ENCODE results near the gene CHD9.
"Not testable (repeated sequence)": the region's sequence is repeated elsewhere in the genome, so short reads cannot be mapped to it uniquely, and the experiment has no call there.

Gene CHD9

DNA sequence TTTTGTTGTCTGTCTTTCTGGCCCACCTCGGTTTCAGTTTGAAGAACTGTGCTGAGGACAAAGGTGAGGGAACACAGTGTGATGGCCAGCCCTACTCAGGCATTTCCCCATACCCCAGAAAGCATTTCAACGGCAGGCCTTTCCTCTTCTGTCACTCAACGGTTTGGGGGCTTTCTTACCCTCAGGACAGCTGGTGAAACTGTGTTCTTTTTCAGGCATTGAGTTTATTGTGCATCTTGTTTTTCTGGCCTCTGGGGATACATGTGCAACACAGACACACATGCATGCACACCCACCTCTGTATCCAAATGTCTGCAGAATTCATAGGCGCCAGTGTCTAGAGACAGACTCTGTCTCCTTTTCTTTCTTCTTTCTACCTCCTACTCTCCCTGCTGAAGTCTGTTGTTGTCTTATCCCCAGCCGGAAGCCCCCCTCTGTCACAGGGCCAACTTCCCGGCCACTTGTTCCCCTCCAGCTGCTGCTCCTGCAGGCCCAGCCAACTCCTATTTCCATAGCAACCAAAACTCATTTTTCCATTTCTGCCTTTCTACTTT is 17.0 kb downstream of the CHD9 start:
- DNase-seq (ENCODE audit: low read depth in 3 of 3, low spot score in 1 of 3): no peak

GRCh38 chr16:53073022-53073421 is 18.2 kb downstream of the CHD9 start:
- DNase-seq (ENCODE audit: low read depth in 3 of 3, low spot score in 1 of 3): no peak

DNA sequence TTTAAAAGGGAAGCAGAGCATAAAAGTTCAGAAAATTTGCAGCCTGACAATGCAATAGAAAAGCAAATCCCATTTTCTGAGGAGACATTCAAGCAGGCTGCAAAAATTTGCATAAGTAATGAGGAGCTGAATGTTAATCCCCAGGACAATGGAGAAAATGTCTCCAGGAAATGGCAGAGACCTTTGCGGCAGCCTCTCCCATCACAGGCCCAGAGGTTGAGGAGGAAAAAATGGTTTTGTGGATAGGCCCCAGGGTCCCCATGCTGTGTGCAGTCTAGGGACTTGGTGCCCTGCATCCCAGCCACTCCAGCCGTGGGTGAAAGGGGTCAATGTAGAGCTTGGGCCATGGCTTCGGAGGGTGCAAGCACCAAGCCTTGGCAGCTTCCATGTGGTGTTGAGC is 19.5 kb downstream of the CHD9 start:
- not testable (repeated sequence) for DNase-seq (ENCODE audit: low read depth in 3 of 3, low spot score in 1 of 3)

- DNase-seq (ENCODE audit: low read depth in 3 of 3, low spot score in 1 of 3): not testable (repeated sequence)
Measured at GRCh38 chr16:53075461-53075860, 20.7 kb downstream of the CHD9 start.

DNA sequence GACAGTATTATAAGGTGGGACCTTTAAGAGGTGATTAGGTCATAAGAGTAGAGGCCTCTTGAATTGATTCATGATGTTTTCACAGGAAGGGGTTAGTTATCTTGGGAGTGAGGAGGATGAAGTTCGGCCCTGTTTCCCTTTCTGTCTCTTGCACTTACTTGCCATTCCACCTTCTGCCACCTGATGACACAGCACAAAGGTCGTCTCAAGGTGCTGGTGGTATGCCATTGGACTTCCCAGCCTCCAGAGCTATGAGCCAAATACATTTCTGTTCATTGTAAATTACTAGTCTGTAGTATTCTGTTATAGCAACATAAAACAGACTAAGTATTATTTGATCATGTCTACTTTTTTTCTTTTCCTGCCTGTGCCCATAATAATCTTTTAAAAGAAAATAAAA is 23.5 kb downstream of the CHD9 start:
- no peak for DNase-seq (ENCODE audit: low read depth in 3 of 3, low spot score in 1 of 3)

DNA sequence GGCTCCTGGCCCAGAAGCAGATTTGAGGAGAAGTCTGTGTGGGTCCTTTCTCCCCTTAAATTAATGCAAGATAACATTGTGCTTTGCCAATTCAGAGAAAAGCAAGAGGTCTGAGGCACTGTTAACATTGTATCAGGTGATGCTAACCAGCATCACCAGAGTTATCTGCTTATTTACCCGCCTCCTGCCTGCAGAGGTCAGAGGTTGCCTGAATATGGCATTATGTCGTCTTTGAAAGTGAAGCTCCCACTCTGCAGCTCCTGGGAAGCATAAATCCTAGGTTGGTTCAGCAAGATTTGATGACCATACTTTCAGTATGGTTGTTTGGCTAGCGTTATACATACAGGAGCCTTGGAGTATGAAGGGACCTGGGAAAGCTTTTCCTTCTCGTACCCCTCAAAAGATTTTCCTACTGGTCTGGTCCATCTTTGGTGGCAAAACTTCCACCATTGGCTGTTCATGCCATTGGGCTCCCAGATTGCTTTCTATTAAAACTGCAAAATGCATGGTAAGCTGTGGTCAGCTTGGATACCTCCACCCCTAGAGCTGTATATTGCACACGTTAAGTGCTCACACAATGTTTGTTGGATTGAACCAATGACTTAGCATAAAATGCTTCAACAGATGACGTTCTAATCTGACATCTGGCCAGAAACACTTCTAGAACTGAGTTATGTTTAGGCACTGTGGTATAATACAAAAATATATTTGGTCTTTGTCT is 24.1 kb downstream of the CHD9 start:
- no peak for DNase-seq (ENCODE audit: low read depth in 3 of 3, low spot score in 1 of 3)

- DNase-seq (ENCODE audit: low read depth in 3 of 3, low spot score in 1 of 3): no peak
Measured at GRCh38 chr16:53080345-53081031, 25.7 kb downstream of the CHD9 start.

DNA sequence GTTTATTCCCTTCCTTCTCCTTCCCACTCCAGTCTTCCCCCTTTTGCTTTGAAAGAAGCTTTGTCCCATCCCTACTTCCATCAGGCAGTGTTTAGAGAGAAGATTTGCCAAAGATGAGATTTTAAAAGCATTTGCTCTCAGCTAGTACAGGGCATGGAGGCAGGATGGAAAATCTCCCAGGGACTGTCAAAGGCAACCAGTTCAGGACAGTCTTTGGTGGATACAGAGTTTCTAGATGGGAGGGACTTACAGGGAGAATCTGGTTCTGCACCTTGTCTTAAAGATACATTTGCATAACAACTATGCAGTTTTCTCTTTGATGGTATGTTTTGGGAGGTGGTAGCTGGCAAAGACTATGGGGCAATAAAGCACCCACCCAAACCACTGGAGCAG is 26.2 kb downstream of the CHD9 start:
- DNase-seq (ENCODE audit: low read depth in 3 of 3, low spot score in 1 of 3): no peak

DNA sequence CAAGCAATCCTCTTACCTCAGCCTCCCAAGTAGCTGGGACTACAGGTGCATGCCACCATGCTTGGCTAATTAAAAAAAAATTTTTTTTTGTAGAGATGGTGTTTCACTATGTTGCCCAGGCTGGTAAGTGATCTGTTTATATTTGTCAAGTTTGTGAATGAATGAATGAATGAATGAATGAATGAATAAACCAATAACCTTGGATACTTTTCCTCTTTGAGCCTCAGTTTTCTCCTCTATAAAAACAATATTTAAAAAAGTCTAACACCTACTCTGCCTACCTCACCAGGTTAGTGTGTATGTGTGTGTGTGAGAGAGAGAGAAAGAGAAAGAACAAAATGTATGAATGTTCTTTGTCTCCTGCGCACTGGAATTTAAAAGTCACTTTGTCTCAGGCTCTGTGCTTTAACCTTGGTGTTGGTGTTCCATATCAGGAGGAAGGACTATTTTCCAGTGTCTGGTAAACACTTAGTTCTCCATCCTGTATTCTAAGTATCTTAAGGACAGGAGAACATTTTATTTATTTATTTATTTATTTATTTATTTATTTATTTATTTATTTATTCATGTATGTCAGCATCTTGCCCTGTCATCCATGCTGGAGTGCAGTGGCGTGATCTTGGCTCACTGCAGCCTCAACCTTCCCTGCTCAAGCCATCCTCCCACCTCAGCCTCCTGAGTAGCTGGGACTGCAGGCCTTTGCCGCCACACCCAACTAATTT is 27.1 kb downstream of the CHD9 start:
- DNase-seq (ENCODE audit: low read depth in 3 of 3, low spot score in 1 of 3): no peak

DNA sequence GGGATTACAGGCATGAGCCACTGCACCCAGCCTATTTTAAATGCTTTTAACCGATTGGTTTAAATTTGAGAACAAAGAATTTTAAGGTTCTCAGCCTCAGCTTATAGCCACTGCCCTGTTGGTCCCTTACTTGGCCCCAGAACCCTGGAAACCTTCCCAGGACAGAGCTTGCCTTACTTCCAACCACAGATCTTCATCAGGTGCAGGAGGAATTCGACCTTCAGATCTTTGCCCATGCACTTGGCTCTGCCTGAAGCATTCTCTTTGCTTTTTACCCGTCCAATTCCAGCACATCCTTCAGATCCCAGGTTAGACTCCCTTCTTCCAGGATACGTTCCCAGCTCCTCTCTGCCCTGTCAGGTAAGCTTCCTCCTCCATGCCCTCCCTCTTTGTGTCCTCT is 27.7 kb downstream of the CHD9 start:
- DNase-seq (ENCODE audit: low read depth in 3 of 3, low spot score in 1 of 3): no peak

GRCh38 chr16:53083119-53083518 is 28.3 kb downstream of the CHD9 start:
- no peak for DNase-seq (ENCODE audit: low read depth in 3 of 3, low spot score in 1 of 3)

GRCh38 chr16:53084141-53084541 is 29.4 kb downstream of the CHD9 start:
- no peak for DNase-seq (ENCODE audit: low read depth in 3 of 3, low spot score in 1 of 3)

DNA sequence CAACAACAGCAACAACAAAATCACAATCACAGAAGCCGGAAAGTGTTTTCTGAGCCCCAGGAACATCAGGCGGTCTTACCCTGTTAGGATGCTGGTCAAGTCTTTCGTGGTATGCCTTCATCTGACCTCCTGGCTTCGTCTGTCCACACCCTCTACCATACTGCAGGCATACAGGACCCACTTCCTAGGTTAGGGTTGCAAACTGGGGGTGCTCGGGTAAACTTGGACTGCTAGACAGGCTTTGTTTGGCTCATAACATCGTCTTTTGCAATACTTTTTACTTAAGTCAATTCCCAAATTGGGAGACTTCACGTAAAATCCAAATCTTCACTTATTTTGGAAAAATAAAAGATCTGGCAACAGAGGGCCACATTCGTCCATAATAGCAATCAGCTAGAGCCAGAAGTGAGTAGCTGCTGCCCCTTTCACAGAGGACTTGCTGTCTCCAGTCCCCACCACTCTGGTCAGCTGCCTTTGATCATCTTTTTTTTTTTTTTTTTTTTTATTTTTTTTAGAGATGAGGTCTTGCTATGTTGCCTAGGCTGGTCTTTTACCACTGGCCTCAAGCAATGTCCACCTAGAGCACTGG is 30.0 kb downstream of the CHD9 start:
- no peak for DNase-seq (ENCODE audit: low read depth in 3 of 3, low spot score in 1 of 3)

DNA sequence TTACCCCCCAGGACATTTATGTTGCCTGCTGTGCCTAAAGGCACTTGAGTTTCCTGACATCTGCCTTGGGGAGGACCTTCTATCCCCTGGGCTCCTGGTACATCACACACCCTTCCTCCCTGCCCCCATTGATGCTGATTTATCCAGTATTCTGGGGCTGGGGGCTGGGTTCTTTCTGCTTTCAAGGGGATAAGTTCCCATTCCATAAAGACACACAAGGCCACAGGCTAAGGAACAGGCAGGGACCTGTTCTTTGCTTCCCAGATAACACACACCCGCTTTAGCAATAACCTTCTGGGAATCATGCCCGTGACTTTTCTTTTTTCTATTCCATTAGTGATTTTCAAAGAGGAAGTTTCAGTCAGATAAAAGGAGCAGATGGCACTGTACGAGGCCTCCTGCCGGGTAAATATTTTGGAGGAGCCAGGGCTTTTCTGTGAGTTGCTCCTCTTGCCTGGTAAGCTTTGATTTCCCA is 30.6 kb downstream of the CHD9 start:
- DNase-seq (ENCODE audit: low read depth in 3 of 3, low spot score in 1 of 3): no peak

GRCh38 chr16:53085931-53086421 is 31.2 kb downstream of the CHD9 start:
- no peak for DNase-seq (ENCODE audit: low read depth in 3 of 3, low spot score in 1 of 3)

DNA sequence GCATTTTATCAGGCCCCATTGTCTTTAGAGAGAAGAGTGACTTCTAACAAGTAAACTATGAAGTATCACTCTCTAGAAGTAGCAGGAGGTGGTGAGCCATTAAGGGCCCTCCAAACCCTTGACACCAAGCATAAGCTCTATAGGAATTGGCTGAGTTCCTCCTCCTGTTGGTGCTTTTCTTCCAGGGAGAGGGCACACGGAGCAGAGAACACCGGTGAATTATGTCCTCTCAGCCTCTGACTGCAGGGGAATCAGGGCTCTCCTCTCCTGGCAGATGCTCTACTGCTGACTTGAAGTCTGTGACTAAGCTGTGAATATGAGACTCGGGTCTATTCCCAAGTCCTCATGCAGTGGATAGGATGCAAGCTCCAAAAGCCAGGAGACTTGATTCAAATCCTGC is 32.3 kb downstream of the CHD9 start:
- no peak for DNase-seq (ENCODE audit: low read depth in 3 of 3, low spot score in 1 of 3)

- DNase-seq (ENCODE audit: low read depth in 3 of 3, low spot score in 1 of 3): no peak
Measured at GRCh38 chr16:53089434-53090285, 34.9 kb downstream of the CHD9 start.

DNA sequence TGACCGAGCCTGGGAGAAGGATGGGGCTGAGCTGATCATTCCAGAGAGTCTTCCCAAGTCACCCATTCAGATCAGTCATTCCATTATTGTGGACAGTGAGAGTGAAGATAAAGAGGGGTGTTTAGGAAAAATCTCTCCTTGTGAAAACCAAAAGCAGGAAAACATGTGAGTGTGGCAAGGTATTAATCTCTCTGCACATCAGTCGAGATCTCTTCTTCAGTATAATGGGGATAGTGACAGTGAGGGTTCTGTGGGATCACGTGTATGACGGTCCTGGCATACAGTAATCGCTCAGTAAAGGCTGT is 35.4 kb downstream of the CHD9 start:
- no peak for DNase-seq (ENCODE audit: low read depth in 3 of 3, low spot score in 1 of 3)

DNA sequence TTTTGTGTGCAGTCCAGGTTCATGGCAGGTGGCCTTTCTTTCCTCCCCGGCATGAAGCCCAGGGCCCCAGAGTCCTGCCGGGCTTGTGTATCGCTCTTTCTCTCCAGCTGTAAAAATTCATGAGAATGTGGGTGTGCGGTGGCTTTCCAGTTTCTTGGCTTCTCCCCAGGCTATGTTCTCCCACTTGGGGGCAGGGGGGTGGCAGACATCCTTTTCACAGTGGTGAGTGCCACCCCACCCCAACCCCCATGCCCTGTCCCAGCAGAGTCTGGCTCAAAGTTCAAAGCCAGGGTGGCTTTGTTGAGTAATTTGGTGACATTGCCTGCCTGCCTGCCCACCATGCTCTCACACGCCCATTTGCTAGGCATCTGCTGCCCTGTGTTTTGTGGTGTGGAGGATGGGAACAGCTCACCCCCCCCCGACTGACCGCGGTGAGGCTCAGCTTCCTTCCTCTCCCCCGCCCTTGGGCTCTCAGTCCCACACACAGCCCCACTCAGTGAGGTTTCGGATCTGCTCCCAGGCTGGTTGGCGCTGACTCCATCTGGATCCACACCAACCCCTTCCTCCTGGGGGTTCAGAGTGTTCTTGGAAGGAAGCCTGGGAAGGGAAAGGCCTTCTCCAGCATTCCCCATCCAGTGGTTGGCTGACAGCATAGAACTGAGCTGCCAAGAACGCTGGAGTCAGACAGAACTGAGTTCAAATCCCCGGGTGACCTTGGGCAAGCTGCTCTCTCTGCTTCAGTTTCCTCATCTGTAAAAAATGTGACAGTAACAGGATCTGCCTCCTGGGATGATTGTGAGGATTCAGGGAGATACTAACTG is 36.0 kb downstream of the CHD9 start:
- DNase-seq (ENCODE audit: low read depth in 3 of 3, low spot score in 1 of 3): no peak
